Left lung (tissue), 10 donors: ENCODE measurements around the gene TGM3. TPM values are rescaled to one million over a fixed set of nuclear protein-coding genes. Genes with fewer than 3 reads are reported as not detected.
A peak's percentile ranks its signal among the peaks of the same experiment; 100 is the strongest.

ENCODE experiments used
- ATAC-seq: fragments of 200-7000 bp; cut with Tn5 transposase; one replicate; pipeline ENCODE4 v1.9.1; 2020; ENCODE audit warnings: moderate library complexity
- DNase-seq, 4 donors: peaks; one replicate each; pipeline ENCODE4 v3.0.0-alpha.2; 2013 to 2020
- H3K27ac ChIP-seq, 2 donors: fragments of 200-600 bp; sonication (generic) in 1 of 2; one replicate each; pipeline versions ENCODE4 v1.5.0 to v1.8.0; 2020 to 2021
- H3K27me3 ChIP-seq, 2 donors: fragments of 200-600 bp; sonication (generic) in 1 of 2; one replicate each; pipeline versions ENCODE4 v1.5.0 to v1.8.0; 2020 to 2021
- H3K36me3 ChIP-seq, 2 donors: fragments of 200-600 bp; sonication (generic) in 1 of 2; one replicate each; pipeline versions ENCODE4 v1.5.0 to v1.8.0; 2020 to 2021
- H3K4me1 ChIP-seq, 2 donors: fragments of 200-600 bp; one replicate each; pipeline ENCODE4 v1.8.0; 2021
- H3K4me3 ChIP-seq, 2 donors: fragments of 200-600 bp; sonication (generic) in 1 of 2; one replicate each; pipeline versions ENCODE4 v1.5.0 to v1.8.0; 2020 to 2021; ENCODE audit warnings: mild to moderate bottlenecking in 1 of 2
- H3K9me3 ChIP-seq, 2 donors: fragments of 200-600 bp; sonication (generic) in 1 of 2; one replicate each; pipeline versions ENCODE4 v1.5.0 to v1.8.0; 2020 to 2021
- intact Hi-C, 2 donors: fragments of 100-400 bp; cut with DNase I; formaldehyde crosslinking; loops; one replicate each; pipeline versions ENCODE4 v1.11.2 to v1.14.2; 2022
- polyA plus RNA-seq, 6 donors: library from polyadenylated mRNA; unstranded; fragments of 120-200 nt; gene quantifications; one replicate each; pipeline ENCODE4 v1.2.1, GENCODE V29; 2013; ENCODE audit not compliant: insufficient read length in 6 of 6
- total RNA-seq, 2 donors: library from RNA; stranded (reverse); fragmentation: NEBNext Ultra II Directional; extraction: Animal tissue kit (Norgen Biotek cat#: 25700); gene quantifications; one replicate each; pipeline ENCODE4 v1.2.1, GENCODE V29; 2021
- TF ChIP-seq, protein P1 (sequence below), 2 donors: fragments of 200-600 bp; sonication (generic) in 1 of 2; IDR thresholded peaks; one replicate each; pipeline versions ENCODE4 v1.5.0 to v1.8.0; 2021; ENCODE audit warnings: antibody characterized with exemption in 2 of 2
- donor health status: DM: no; HTN: yes; CAD: no.
- donor health status: DM: no; HTN: no; CAD: no.

TGM3 gene
- total and polyA plus RNA-seq, 8 donors = 0.20 to 0.37 (median 0.27) TPM; not detected in 3

DNA sequence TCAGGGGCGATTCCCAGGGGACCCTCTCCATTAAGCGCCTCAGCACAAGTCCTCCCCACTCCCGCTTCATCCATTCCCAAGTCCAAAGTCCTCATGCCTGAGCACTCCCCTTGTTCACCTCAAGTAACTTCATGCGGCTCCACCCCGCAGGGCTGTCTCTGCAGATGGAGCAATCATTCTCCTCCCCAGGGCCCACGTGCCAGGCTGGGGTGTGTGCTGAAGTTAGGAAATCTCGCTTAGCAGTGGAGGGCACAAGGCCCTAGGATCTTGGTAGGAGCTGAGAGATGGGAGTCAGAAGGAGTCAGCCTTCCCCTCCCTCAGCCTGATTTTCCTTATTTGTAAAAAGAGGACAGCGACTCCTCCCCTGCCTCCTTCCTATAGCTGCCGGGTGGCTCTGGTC is 3.5 kb downstream of the TGM3 start:
- Histone ChIP-seq H3K4me1 (peaks cover 0 to 40% of the 10 kb centered on the region in 2 donors), H3K9me3 (no peaks in the 10 kb centered on the region), H3K27me3 (no peaks in the 10 kb centered on the region), H3K4me3 (no peak overlapping the region), H3K36me3 (no peaks in the 10 kb centered on the region), H3K27ac (peak overlapping the region in 1 of 2 donors; percentile 88)
- TF ChIP-seq, protein P1, sequence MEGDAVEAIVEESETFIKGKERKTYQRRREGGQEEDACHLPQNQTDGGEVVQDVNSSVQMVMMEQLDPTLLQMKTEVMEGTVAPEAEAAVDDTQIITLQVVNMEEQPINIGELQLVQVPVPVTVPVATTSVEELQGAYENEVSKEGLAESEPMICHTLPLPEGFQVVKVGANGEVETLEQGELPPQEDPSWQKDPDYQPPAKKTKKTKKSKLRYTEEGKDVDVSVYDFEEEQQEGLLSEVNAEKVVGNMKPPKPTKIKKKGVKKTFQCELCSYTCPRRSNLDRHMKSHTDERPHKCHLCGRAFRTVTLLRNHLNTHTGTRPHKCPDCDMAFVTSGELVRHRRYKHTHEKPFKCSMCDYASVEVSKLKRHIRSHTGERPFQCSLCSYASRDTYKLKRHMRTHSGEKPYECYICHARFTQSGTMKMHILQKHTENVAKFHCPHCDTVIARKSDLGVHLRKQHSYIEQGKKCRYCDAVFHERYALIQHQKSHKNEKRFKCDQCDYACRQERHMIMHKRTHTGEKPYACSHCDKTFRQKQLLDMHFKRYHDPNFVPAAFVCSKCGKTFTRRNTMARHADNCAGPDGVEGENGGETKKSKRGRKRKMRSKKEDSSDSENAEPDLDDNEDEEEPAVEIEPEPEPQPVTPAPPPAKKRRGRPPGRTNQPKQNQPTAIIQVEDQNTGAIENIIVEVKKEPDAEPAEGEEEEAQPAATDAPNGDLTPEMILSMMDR (IDR thresholded peaks at IDR 0.05) = no peak
- peak in 2 of 4 donors; percentile 85 to 94 for DNase-seq
- peak; percentile 80 for ATAC-seq
- intact Hi-C loops = no loop called here

DNA sequence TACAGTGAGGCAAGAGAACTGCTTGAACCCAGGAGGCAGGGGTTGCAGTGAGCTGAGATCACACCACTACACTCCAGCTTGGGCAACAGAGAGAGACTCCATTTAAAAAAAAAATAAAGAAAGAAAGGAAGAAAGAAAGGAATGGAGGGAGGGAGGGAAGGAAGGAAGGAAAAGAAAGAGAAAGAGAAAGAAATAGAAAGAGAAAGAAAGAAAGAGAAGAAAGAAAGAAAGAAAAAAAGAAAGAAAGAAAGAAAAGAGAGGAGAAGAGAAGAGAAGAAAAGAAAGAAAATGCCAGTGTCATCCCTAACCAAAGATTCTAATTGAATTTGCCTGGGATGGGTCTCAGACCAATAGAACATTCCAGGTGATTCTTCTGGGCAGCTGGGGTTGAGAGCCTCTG is 4.2 kb downstream of the TGM3 start:
- TF ChIP-seq, protein P1 (IDR thresholded peaks at IDR 0.05) = no peak
- ATAC-seq (no peak), DNase-seq (no peak)
- H3K4me3 ChIP-seq = no peak overlapping the region
- intact Hi-C loops = no loop called here
- peak overlapping the region in 1 of 2 donors; percentile 88 for H3K27ac ChIP-seq
- no peaks in the 10 kb centered on the region for H3K36me3 ChIP-seq
- peaks cover 0 to 40% of the 10 kb centered on the region in 2 donors for H3K4me1 ChIP-seq
- no peaks in the 10 kb centered on the region for H3K9me3 ChIP-seq
- H3K27me3 ChIP-seq = peaks cover 0 to 4% of the 10 kb centered on the region in 2 donors

- Histone ChIP-seq H3K27me3 (peaks cover 0 to 8% of the 10 kb centered on the region in 2 donors), H3K4me3 (no peak overlapping the region), H3K9me3 (no peaks in the 10 kb centered on the region), H3K27ac (peak overlapping the region in 1 of 2 donors; percentile 88), H3K4me1 (peaks cover 0 to 40% of the 10 kb centered on the region in 2 donors), H3K36me3 (no peaks in the 10 kb centered on the region)
- TF ChIP-seq, protein P1 (IDR thresholded peaks at IDR 0.05) = no peak
- DNase-seq (peak in 1 of 4 donors; percentile 44), ATAC-seq (peak; percentile 47)
- intact Hi-C loops = no loop called here
Observed at GRCh38 chr20:2300420-2300819, 4.6 kb downstream of the TGM3 start.

- Histone ChIP-seq H3K36me3 (no peaks in the 10 kb centered on the region), H3K9me3 (no peaks in the 10 kb centered on the region), H3K4me1 (peaks cover 0 to 40% of the 10 kb centered on the region in 2 donors), H3K27ac (peak overlapping the region in 1 of 2 donors; percentile 88), H3K27me3 (peaks cover 0 to 11% of the 10 kb centered on the region in 2 donors), H3K4me3 (no peak overlapping the region)
- intact Hi-C loops = no loop called here
- TF ChIP-seq, protein P1 (IDR thresholded peaks at IDR 0.05) = no peak
- DNase-seq (peak in 2 of 4 donors; percentile 76 to 85), ATAC-seq (peak; percentile 81)
Observed at GRCh38 chr20:2301164-2301622, 5.4 kb downstream of the TGM3 start.

DNA sequence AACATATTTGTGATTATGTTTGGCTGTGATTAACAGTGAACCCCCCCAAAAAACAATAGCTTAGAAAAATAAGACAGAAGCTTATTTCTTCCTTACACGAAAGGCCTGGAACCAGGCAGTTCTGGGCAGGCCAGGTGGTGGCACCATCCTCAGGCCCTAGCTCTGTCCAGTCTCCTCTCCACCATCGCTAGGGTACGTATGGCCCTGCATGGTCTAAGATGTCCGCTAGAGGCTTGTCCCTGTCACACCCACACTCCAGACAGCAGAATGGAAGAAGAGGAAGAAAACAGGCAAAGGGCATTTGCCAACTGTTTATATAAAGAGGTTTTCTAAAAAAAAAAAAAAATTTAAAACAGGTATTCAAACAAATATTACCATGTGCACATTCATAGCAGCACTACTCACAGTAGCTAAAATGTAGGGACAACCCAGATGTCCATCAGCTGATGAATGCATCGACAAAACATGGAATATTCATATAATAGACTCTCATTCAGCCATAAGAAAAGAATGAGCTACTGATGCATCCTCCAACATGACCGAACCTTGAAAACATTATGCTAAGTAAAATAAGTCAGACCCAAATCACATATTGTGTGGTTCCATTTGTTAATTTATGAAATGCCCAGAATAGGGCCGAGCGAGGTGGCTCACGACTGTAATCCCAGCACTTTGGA is 6.7 kb downstream of the TGM3 start:
- Histone ChIP-seq H3K4me1 (peaks cover 0 to 40% of the 10 kb centered on the region in 2 donors), H3K4me3 (no peak overlapping the region), H3K27ac (peak overlapping the region in 1 of 2 donors; percentile 88), H3K27me3 (peaks cover 0 to 11% of the 10 kb centered on the region in 2 donors), H3K36me3 (no peaks in the 10 kb centered on the region), H3K9me3 (no peaks in the 10 kb centered on the region)
- intact Hi-C loops = no loop called here
- ATAC-seq = no peak
- TF ChIP-seq, protein P1 (IDR thresholded peaks at IDR 0.05) = no peak
- no peak for DNase-seq
